GM19239 (cell line): ENCODE results near the gene MOCS2.

Experiments used
- DNase-seq: peaks from one replicate; pipeline ENCODE4 v3.0.0; 2011; ENCODE audit warnings: low spot score; ENCODE audit not compliant: insufficient read length
- FAIRE-seq: peaks from 2 replicates; lab custom pipeline; 2011; peaks lifted over from hg19 to GRCh38; lab: Jason Lieb, UNC

The MOCS2 gene

GRCh38 chr5:53095931-53096525 is 13.5 kb downstream of the MOCS2 start:
- FAIRE-seq (peak; percentile 93), DNase-seq (peak; percentile 8)

DNA sequence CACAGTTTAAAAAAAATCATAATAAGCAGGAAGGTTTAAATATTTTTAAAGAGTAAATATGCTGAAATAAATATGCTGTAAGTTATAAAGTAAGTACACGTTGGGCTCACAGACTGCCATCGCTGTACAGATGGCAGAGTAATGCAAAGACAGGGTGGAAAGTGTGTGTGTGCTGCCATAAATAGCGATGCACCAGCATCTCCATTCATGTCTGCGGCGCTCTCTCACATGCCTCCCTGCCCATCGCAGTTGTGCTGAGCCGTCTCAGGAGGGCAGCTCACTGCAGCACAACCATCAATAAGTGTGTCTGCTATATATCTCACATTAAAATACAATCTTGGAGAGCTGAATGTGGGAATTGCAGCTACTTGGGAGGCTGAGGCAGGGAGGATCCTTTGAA is 14.3 kb downstream of the MOCS2 start:
- DNase-seq (no peak), FAIRE-seq (no peak)

- FAIRE-seq: no peak
- DNase-seq: no peak
Measured at GRCh38 chr5:53092242-53092641, 17.3 kb downstream of the MOCS2 start.

- FAIRE-seq: no peak
Measured at GRCh38 chr5:53091289-53091688, 18.3 kb downstream of the MOCS2 start.

DNA sequence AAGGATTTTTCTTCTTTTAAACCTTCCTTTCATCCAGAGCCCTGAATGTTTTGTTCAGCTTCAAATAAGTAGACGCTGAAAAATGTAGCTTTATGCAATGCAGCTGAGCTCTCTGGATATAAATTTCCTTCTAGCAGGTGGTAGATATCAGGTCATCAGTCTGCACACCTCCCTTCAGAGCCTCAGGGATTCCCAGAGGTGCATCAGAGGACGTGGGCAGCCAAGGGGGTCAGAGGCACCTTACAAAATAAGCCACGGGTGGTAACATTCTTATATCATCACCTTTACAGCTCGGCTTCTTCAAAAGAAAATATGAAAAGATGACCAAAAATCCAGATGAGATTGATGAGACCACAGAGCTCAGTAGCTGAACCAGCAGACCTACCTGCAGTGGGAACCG is 19.3 kb downstream of the MOCS2 start:
- DNase-seq (no peak), FAIRE-seq (no peak)

More at GRCh38 chr5:53091289-53091688, 18.3 kb downstream of the MOCS2 start:
- no peak for DNase-seq

- DNase-seq (no peak), FAIRE-seq (peak; percentile 8)
Measured at GRCh38 chr5:53089481-53089991, 20.0 kb downstream of the MOCS2 start.

- DNase-seq (no peak), FAIRE-seq (no peak)
Measured at GRCh38 chr5:53087621-53088121, 21.9 kb downstream of the MOCS2 start.

- FAIRE-seq: no peak
- DNase-seq: no peak
Measured at GRCh38 chr5:53087171-53087570, 22.4 kb downstream of the MOCS2 start.

- FAIRE-seq (peak; percentile 58), DNase-seq (no peak)
Measured at GRCh38 chr5:53084546-53085255, 24.9 kb downstream of the MOCS2 start.

GRCh38 chr5:53083927-53084326 is 25.6 kb downstream of the MOCS2 start:
- FAIRE-seq (no peak), DNase-seq (no peak)

GRCh38 chr5:53080271-53080670 is 29.3 kb downstream of the MOCS2 start:
- DNase-seq (no peak), FAIRE-seq (no peak)

GRCh38 chr5:53076014-53076583 is 33.5 kb downstream of the MOCS2 start:
- DNase-seq (no peak), FAIRE-seq (no peak)

GRCh38 chr5:53073348-53073747 is 36.2 kb downstream of the MOCS2 start:
- DNase-seq (no peak), FAIRE-seq (no peak)

GRCh38 chr5:53071738-53072137 is 37.8 kb downstream of the MOCS2 start:
- FAIRE-seq (no peak), DNase-seq (no peak)

GRCh38 chr5:53071298-53071697 is 38.3 kb downstream of the MOCS2 start:
- DNase-seq (no peak), FAIRE-seq (no peak)

GRCh38 chr5:53069626-53070025 is 39.9 kb downstream of the MOCS2 start:
- FAIRE-seq (no peak), DNase-seq (no peak)

GRCh38 chr5:53068291-53068836 is 41.2 kb downstream of the MOCS2 start:
- DNase-seq (no peak), FAIRE-seq (no peak)

DNA sequence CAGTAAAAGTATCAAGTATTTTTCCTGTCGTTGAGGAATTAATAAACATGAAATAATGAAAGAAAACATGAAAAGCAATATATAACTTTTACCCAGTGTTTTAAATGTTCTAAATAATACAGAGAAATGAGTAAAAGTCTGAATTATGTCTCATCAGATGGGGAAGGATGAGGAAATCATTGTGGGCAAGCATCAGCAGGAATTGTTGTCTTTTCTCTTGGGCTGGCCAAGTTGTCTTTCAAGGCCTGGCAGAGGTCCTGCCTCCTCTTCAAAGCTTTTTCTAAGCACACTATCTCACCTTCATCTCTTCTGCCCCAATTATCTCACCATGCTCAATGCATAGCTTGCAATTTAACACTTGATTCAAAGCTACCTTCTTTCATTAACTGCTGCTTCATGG is 41.9 kb downstream of the MOCS2 start:
- DNase-seq: no peak
- no peak for FAIRE-seq

DNA sequence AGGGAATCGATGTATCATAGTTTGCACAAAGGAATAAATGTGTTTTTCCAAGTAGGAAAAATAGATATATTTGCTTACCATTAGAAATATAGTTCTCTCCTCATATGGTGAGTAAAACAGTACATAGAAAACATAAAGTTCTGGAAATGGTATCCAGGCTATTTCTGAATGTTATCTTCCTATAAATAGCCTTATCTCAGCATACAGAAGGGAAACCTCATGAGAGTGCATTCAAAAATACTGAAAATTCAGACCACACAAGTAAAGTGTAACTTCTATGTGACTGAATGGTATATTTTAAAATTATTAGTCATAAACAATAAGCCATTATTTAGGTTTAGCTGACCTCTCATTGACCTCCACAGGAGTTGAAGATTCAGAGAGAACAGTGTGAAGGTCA is 43.5 kb downstream of the MOCS2 start:
- DNase-seq: no peak
- FAIRE-seq: no peak

DNA sequence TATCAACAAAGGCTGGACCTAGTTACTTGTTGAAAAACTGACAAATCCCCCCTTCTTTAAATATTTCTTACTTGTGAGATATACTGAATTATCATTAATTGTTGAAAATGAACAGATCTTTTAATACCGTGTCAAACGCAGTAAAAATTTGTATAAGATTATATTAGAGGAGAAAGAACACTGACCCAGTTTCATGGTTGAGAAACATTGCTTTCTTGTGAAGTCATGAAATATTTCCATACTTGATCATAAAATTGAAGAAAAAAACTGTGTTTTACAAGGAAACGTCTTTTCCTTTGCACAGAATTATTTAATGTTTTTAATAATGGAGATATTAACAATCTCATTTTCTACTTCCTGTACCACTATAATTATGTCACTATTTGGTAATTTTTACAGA is 45.8 kb downstream of the MOCS2 start:
- DNase-seq (no peak), FAIRE-seq (no peak)

DNA sequence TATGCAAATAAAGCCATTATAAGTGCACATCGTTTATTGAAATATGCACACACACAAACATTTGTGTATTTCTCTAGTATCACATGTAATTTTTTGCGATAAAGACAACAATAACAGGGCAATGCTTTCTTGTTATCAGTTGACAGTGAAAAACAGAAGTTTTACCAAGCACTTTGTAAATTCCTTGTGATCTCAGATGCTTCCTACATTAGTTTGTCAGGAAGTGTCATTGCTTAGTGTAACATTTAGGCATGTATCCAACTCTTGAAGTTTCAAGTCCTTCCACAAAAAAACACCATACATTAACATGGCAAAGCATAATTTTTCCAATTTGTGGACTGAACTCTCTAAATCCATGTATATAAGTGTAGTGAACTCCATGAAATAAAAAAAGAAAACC is 46.4 kb downstream of the MOCS2 start:
- FAIRE-seq (no peak), DNase-seq (no peak)
